GM19328 (cell line): ENCODE results near the gene PPP1R1C.
A peak's percentile ranks its signal among the peaks of the same experiment; 100 is the strongest.

Source experiments
- ATAC-seq: cut with Tn5 transposase; IDR thresholded peaks from one replicate; pipeline ENCODE4 v1.9.1; 2021; ENCODE audit warnings: mild to moderate bottlenecking, moderate library complexity; ENCODE audit not compliant: unreplicated experiment

The PPP1R1C gene

DNA sequence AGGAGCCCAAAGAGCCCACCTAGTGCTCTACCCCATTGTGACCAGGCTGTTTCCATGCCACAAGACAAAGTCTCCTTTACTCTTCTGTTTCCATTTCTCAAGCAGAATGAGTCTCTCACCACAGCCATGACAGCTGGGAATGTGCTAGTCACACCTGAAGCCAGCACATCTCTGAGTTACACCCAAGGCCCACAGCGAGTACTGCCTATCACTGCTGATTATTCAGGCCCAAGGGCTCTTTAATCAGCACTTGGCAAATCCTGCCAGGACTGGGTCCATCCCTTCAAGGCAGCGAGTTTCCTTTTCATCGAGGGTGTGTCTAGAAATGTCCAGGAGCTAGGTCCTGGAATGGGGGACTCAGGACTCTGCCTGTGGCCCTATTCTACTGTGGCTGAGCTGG, 14.6 kb upstream of the PPP1R1C start:
- ATAC-seq: no peak

DNA sequence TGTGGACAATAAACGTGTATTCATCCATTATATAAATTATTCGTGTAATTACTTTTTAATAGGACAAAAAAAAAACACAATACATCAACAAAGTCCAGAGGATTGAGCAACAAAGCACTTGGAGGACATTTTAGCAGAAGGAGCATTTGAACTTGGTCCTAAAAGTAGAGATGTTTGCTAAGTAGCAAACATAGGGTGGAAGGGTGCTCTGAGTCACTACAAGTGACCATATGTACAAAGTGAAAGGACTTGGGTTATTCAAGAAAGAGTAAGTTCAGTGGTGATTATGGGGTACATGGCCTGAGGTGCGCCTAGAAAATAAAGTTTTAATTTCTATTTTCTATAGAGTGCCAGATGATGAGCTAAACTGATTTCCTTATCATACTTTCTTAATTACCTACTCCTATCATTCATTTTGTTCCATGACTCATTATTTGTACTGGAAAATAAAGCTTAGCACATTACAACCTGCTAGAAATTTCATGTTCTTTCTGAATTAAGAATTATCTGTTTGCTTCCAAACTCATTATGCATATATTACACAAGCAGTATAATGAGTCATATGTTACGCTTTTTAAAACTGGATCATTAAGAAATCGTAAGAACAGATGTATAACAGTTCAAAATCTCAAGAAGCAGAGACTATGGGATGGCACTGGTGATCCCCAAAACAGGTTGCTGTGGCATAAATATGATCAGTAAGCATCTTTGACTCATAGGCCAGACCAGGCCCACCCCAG, 13.1 kb upstream of the PPP1R1C start:
- no peak for ATAC-seq

GRCh38 chr2:181973171-181973783, 12.4 kb upstream of the PPP1R1C start:
- no peak for ATAC-seq

- ATAC-seq: no peak
Observed at GRCh38 chr2:181977661-181978350, 7.8 kb upstream of the PPP1R1C start.

DNA sequence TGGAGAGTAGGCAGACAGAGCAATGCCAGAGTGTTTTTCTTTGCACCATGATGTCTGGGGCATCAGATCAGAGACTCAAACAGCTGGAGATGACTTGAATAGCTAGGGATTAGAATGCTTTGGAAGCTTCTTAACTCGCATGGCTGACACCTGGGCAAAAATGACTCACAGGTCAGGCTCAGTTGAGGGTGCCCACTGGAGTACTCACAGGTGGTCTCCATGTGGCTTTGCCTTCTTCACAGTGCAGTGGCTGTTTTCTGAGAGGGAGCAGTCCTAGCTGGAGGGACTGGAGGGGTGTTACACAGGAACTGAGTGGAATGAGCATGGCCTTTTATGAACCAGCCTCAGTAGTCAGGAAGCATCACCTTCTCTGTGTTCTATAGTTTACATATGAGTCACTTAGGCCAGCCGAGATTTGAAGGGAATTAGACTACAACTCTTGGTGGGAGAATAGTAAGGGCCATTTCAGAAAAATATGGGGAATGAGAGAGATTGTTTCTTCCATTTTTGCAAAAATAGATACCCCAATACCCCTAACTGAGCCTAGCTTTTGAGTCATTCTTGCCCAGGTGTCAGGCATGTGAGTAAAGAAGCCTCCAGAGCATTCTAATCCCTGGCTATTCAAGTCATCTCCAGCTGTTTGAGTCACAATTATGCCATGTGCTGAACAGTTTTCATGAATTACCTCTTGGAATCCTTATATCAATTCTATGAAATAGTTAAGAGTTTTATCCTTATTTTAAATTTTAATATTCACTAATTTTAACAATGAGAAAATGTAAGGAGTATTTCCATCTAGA, 7.1 kb upstream of the PPP1R1C start:
- no peak for ATAC-seq

DNA sequence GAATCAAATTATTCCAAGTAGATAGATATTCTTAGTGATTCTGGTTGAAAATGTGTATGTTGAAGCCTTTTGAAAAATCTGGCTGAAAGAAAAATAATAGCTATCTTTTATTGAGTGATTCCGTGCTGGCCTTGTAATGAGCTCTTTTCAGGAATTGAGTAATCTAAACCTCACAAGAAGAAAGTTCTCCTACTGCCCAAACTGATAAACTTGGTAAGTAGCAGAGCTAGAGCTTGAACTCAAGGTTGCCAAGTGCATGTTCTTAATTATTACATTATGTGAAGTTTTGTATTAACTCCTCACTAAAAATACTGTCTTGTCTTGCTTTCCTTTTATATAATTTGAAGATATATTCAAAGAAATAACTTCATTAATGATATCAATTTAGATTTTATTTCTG, 1.6 kb upstream of the PPP1R1C start:
- ATAC-seq: no peak

DNA sequence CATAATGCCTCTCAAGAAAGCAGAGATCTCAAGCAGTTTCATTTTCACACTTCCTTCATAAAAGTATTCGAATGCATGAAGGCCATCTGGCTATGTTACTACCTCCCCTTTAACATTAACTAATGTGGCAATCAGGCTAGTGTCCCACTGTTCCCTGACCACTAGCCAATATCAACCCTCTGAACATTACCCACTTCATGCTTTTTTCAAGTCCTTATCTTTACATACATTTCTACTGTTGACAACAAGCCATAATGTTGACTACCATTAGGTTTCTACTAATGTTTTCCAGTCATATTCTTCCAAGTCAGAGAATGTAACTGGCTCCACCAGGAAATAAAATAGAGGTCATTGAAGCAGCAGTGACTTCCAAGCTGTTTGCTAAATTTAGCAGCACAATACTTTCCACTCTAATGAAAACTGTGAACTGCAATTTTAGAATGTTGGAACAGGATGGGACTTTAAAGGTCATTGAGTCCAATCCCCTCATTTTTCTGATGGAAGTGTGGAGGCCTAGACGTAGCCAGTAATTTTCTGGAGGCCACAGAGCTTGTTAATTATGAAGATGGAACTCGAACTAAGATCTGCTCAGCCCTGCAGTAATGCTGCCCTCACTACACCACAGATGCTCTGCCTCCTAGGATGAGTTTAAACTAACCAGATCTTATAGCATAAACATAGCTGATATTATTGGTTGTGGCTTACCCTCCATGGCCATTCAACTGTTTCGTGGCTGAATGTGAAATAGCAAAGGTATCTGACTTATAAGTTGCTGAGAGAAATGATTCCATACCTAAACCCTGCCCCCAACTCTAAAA, 630 bp upstream of the PPP1R1C start:
- ATAC-seq: no peak

DNA sequence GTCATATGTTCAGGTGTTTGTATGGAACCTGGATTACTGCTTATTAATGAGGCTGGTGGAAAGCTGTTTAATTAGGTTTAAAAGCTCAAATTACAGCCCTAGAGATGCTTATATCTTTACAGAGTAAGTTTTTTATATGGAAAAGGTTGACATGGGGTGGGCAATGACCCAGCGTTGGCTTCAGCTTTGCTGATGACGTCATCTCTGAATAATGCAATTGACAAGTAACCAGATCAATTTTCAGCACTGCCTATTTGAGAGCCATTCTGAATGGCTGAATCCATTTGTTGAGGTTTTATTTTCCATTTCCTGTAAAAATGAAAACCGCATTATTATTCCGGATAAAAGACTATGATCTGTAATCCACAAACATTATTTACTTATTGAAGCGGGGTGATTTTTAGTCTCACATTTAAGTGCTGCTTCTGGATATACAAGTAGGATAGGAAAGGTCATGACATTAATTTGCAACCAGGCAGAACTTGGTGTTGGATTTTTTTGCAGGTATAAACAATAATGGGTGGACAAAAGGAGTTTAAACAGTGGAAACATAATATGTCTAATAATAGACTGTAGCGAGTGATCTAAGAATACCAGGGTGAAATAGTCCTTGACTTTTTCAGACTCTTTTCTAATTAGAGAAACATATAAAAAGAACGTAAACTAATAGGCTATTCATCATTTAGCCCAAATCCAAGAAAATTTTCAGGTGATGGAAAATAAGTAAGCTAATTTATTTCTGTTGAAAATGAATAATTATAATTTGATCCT, 2.7 kb downstream of the PPP1R1C start:
- no peak for ATAC-seq

- no peak for ATAC-seq
Observed at GRCh38 chr2:181989099-181989498, 3.4 kb downstream of the PPP1R1C start.

DNA sequence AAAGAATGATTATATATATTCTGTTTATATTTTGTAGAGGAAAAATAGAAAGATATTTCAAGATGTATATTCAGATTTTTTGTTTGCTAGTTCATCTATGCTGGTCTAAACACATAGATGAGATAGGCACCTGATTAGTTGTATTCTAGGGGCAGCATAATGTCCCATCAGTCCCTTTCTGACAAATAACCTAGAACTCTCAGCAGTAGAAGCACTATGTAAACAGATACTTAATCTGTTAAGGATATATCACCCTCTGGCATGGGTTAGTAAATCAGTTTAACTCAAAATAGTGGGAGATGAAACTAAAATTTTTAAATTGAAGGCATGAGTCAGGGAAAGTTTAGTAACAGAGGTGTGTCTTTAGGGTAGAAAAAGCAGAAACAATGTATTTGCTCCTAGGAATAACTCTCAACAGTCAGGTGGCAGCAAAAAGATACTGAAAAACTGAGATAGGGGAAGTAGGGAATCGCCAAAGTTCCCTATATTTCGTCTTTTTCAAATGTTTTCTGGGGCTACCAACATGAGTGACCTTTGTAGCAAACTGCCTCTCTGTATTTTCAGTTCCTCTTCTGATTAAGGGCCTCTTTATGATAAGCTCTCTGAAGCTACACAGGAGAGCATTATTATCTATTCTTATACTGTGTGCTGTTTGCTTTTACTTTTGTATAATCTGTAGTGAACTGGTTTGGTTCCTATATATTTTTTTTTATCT, 5.7 kb downstream of the PPP1R1C start:
- peak; percentile 97 for ATAC-seq

GRCh38 chr2:181992776-181993175, 7.1 kb downstream of the PPP1R1C start:
- peak; percentile 49 for ATAC-seq

DNA sequence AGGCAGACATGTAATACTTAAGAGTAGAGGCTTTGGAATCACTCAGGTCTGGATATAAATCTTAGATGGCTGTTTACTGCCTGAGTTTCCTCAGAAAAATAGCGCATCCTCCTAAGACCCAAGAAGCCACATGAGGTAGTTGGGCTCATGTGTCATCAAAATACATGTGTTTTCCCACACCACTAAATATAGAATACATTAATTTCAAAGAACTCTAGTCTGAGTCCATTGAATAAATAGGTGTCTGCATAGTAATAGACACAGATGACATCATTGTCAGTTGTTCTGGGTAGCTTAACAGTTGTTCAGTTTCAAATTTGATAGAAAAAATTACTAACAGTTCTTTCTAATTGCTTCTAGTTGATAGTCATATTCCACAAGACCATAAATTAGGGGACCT, 9.6 kb downstream of the PPP1R1C start:
- no peak for ATAC-seq

- ATAC-seq: no peak
Observed at GRCh38 chr2:181998041-181998835, 12.6 kb downstream of the PPP1R1C start.

DNA sequence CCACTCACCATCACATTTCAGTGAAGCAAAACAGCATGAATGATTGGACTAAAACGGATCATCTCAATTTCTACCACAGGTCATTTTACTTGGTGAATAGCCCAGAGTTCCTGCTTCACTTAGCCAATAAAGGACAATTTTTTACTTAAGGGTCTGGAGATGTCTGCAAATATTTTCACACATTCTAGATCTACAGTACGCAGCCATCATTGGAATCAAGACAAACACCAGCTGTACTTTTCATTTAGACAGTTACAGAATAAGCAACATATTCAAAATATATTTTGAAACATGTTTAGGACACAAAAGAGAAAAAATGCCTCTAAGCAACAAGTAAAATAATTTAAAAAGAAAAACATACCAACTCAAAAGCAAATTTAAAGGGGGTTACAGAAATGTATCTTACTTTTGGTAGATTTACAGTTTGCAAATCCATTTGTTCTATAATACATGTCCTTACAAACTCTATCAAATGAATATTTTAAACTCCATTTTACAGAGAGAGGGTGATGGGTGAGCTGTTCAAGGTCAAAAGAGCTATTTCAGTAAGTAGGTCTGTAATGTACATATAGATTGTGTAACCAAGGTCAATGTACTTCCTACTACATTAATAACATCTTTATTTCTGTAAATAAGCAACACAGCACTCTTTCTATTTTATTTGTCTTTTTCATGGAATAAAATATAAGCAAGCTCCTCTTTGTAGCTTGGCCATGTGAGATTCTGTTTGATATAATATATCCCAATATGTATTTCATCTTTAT, 13.4 kb downstream of the PPP1R1C start:
- ATAC-seq: no peak

- ATAC-seq: no peak
Observed at GRCh38 chr2:181999911-182000310, 14.3 kb downstream of the PPP1R1C start.

- ATAC-seq: no peak
Observed at GRCh38 chr2:182004945-182005520, 19.4 kb downstream of the PPP1R1C start.
